GM21619 (cell line): ENCODE results near the gene DUXB.

Experiments
- ATAC-seq: cut with Tn5 transposase; IDR thresholded peaks from one replicate; pipeline ENCODE4 v1.9.1; 2021; ENCODE audit not compliant: unreplicated experiment

DUXB gene

DNA sequence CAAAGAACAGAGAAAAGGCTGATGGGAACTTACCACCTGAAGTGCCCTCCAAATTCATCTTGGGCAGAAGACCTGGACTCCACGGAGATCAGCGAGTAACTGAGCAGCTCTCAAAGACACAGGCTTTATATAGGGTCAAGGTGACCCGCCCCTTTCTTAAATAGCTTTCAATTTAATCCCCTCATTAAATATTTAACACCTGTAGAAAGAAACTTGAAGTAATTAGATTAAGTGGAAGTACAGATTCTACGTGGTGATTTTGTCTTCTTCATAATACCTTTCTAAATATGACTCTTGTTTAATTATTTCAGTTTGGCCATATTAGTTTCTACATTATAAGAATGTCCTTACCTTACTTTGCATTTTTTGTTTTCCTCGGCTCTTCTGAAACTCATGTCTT lies at the start of gene DUXB:
DUXB (minus strand) TSS at position 101 of the 400 bp plus-strand sequence; CDS start at position 58, 43 bp downstream.
- ATAC-seq: no peak

GRCh38 chr16:75750528-75750927 lies 49.3 kb upstream of the DUXB start:
- no peak for ATAC-seq

DNA sequence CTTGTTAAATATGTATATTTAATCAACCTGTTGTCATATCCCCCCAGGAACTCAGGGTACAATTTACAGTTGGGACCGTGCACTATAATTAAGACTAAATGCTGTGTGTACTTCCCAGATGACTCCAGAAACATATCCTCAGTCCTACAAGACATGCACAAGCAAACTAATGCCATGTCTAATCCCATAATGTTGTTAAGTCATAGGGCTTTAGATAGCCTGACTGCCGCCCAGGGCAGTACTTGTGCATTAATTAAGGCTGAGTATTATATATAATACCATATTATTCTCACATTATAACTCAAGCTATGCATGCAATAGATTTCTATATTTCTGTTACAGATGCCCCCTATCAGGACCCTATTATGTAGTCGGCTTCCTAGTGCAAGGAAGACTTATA lies 45.1 kb upstream of the DUXB start:
- no peak for ATAC-seq

GRCh38 chr16:75745823-75746222 lies 44.6 kb upstream of the DUXB start:
- ATAC-seq: peak; percentile 73

- ATAC-seq: no peak
Observed at GRCh38 chr16:75745242-75745641, 44.0 kb upstream of the DUXB start.

GRCh38 chr16:75742424-75743047 lies 41.3 kb upstream of the DUXB start:
- no peak for ATAC-seq

- ATAC-seq: no peak
Observed at GRCh38 chr16:75733305-75734211, 32.3 kb upstream of the DUXB start.

- no peak for ATAC-seq
Observed at GRCh38 chr16:75732871-75733270, 31.6 kb upstream of the DUXB start.

DNA sequence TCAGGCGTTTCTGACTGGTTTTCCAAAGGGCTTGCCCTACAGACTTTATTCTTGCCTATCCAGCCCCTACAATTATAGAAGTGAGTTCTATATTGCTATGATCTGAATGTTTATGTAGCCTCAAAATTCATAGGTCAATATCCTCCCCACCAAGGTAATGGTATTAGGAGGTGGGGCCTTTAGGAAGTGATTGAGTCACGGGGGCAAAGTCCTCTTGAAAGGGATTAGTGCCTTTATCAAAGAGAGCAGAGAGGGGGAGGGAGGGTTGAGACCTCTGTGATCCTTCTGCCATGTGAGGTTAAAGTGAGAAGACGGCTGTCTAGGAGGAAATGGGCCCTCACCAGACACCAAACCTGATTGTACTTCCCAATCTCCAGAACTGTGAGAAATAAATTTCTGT lies 26.0 kb upstream of the DUXB start:
- ATAC-seq: no peak

GRCh38 chr16:75726390-75726789 lies 25.1 kb upstream of the DUXB start, which contains the start of gene CPHXL:
CPHXL (minus strand) TSS chr16:75726490; CDS start chr16:75726442, 48 bp downstream.
- ATAC-seq: no peak

DNA sequence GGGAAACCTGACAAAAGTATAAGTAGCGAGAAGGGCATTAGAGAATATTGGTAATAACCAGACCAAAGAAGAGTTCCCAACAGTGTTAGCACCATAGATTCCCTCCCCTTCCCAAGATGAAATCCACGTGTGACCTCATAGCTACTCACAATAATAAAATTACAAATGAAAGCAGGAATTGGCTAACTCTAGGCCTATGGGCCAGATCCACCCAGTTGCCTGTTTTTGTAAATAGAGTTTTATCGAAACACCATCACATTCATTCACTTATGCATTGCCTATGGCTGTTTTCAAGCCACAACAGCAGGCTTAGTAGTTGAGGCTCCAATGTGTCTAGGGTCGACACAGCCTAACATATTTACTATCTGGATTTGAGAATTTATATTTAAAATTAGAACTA lies 17.2 kb upstream of the DUXB start:
- ATAC-seq: no peak

DNA sequence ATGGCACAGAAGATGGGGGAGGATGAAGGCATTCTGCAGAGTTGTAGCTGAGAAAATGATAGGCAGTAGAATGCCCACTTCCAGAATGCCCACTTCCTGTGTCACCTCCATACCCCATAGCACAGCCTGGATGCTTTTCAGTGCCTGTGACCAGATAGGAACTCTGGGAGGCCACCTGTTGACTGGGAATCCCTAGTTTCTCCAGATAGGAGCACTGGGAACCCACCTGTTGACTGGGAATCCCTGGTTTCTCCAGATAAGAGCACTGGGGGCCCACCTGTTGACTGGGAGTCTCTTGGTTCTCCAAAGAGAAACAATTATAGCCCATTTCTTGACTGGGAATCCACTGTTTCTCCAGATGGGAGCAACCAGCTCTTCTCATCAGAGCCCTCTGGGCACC lies 13.4 kb upstream of the DUXB start:
- no peak for ATAC-seq

DNA sequence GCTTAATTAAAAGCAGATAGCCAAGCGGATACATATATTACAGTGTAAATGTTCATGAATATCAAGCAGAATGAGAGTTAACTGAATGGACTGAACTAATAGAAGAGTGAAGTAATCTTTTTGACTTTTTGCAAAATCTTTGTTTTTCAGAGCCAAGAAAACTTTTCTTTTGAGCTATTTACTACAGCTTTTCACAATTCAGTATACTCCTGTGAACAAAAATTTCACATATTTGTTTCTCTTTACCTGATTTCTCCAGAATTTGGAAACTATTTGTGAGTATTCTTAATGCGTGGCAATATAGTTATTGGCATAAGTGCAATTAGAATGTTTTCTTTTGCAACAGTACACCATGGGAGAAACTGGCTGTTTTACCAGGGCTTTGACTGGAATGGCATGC lies 9.1 kb upstream of the DUXB start:
- no peak for ATAC-seq

DNA sequence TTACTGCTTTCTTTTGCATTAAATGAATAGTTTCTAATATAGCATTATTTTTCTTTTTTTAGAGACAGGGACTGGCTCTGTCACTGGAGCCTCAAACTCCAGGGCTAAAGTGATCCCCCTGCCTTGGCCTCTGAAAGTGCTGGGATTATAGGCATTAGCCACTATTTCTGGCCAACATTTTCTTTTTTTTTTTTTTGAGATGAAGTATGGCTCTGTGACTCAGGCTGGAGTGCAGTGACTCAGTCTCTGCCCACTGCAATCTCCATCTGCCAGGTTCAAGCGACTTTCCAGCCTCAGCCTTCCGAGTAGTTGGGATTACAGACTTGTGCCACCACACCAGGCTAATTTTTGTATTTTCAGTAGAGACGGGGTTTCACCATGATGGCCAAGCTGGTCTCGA lies 2.0 kb upstream of the DUXB start:
- ATAC-seq: no peak

DNA sequence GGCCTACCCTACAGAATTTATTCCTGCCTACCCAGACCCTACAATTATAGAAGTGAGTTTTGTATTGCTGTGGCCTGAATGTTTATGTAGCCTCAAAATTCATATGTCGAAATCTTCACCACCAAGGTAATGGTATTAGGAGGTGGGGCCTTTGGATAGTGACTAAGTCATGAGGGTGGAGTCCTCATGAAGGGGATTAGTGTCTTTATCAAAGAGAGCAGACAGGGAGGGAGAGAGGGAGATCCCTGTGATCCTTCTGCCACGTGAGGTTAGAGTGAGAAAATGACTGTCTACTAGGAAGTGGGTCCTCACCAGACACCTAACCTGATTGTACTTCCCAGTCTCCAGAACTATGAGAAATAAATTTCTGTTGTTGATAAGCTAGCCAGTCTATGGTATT lies 981 bp upstream of the DUXB start:
- ATAC-seq: no peak

GRCh38 chr16:75697571-75697970 lies 3.7 kb downstream of the DUXB start:
- ATAC-seq: no peak

DNA sequence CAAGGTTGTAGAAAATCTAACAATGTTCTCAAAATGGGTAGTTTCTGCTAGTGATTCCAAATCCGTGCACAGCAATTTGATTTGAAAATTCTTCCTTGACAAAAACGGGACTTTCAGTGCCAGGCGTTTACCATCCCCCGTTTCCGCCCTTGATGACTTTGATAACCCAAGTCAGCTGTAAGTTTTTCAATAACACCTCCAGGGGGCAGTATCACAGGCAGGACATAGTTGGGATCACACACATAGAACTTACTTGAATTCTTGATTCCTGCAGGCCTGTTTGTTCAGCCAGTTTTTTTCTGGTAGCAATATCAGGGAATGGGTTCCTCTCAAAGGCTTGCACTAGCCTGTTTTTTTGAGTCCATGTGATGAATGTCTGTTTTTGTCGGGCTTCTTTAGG lies 5.6 kb downstream of the DUXB start:
- no peak for ATAC-seq

DNA sequence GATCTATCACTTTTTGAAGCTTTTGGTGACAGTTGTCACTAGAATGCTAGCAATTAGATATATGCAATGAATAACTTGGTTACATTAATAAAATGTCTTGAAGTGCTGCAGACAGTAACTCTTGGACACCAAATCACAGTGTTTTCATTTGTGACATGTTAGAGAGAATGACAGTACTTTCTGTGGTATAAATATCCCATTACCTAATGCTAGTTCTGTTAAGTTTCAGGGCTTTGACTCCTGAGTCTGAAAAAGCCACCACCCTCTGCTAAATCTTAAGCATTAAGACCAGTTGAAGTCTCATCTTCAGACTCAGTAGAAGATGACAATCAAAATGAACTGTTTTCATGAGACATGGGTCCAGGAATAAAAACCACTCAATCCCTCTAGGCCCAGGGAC lies 13.9 kb downstream of the DUXB start:
- ATAC-seq: no peak

DNA sequence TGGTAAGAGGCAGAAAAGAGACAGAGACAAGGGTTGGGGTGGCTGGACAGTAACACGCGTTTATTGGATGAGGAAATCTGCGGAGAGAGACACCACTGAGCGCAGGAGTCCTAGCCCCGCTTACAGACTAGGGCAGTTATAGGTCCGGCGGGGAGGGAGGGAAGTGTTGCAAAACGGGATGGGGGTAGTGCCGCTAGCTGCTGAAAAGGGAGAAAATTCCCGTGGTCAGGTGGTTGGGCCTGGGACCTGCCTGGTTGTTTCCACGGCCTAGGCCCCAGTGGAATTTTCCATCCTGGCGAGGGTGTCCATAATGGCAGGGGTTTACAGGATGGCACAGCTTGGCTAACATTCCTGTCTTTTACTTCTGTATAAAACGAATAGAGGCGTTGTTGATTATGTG lies 19.0 kb downstream of the DUXB start:
- no peak for ATAC-seq

DNA sequence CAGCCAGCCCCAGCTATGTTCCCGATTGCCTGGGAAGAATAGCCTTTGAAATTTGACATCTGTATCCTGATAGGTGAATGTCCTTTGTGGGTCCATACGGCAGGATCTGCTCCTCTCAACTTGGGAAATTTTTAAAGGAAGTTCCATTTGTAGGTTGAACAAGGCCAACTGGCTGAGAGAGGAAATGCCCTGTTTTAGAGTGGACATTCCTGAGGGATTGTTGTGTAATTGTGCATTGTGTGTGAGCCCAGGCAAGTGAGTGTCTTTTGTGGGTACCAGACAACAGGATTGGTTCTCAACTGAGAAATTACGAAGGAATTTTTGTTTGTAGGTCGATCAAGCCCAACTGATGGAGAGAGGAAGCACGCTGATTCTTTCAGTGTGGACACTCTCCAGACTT lies 21.9 kb downstream of the DUXB start:
- ATAC-seq: no peak

DNA sequence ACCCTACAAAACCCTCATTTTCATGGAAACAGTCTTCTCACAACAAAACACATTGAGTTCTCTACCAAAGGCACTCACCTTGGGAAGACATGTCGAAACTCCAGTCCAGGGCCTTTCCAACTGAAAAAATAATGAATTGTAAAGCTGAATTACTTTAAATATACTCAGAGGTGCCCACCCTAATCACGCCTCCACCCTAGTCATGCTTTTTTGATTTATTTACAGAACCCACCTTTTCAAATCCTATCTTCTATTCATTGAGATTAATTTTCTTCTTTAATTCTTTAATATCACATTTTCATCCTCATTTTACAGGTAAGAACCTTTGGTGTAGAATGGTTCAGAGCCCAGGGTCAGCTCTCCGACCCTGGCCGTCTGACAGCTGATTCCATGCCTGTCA lies 24.4 kb downstream of the DUXB start, which contains the start of gene CPHXL2:
CPHXL2 (minus strand) TSS at position 101 of the 400 bp plus-strand sequence; CDS start at position 91, 10 bp downstream.
- ATAC-seq: no peak

GRCh38 chr16:75667503-75667902 lies 33.8 kb downstream of the DUXB start:
- no peak for ATAC-seq
